SK-N-SH treated with all-trans-retinoic acid at 6 μM for 48 hours (cell line): ENCODE results near the gene NXPH2.

ENCODE experiments used
- ESRRG ChIP-seq: fragments of 250-450 bp; sonication (Bioruptor Pico); IDR thresholded peaks from 2 replicates; pipeline ENCODE4 v1.6.1; 2021; ENCODE audit warnings: mild to moderate bottlenecking
- PATZ1 ChIP-seq: fragments of 250-450 bp; sonication (Bioruptor Pico); IDR thresholded peaks from 2 replicates; pipeline ENCODE4 v1.8.0; 2020; ENCODE audit warnings: mild to moderate bottlenecking, moderate library complexity, borderline replicate concordance
- TCF4 ChIP-seq: fragments of 250-450 bp; sonication (Bioruptor Pico); IDR thresholded peaks from 2 replicates; pipeline ENCODE4 v1.8.0; 2021; ENCODE audit warnings: mild to moderate bottlenecking, moderate library complexity, borderline replicate concordance
- TOX ChIP-seq: fragments of 250-450 bp; sonication (Bioruptor Pico); IDR thresholded peaks from 2 replicates; pipeline ENCODE4 v1.8.0; 2021; ENCODE audit warnings: mild to moderate bottlenecking, moderate library complexity, borderline replicate concordance
- ZFP30 ChIP-seq: fragments of 450-650 bp; formaldehyde crosslinking; IDR thresholded peaks from 2 replicates; pipeline ENCODE4 v1.5.0; 2022; ENCODE audit warnings: mild to moderate bottlenecking, moderate library complexity

GRCh38 chr2:138720035-138720838, 60.0 kb downstream of the NXPH2 start:
- TF ChIP-seq ZFP30 (CRISPR knock-in tag) (no peak), TOX (no peak), PATZ1 (CRISPR knock-in tag) (no peak), ESRRG (CRISPR knock-in tag) (no peak), TCF4 (CRISPR knock-in tag) (no peak)
